GM19193 (cell line): Measurements from ENCODE around the gene GOLGB1.

Experiments
- POLR2A ChIP-seq: IDR thresholded peaks from 4 replicates; pipeline ENCODE4 v1.6.1; 2011; ENCODE audit not compliant: insufficient read depth, insufficient read length; ENCODE audit errors: extremely low read depth

Gene GOLGB1

DNA sequence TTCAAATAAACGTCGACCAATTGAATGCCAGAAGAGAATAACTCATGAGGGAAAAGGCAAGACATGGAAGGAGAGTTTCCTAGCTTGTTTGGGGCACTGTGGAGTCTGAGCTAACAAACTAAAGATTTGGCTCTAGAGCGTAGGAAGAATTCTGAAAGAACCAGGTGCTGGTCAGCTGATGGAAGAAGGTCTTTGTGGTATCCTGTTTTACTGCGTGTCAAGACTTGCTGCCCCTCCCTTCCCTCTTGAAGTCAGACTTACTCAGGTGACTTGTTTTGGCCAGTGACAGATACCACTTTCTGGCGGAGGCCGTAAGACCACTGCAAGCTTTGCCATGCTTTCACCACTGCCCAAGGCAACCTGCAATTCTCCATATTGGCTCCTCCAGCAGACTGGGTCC lies 88.2 kb downstream of the GOLGB1 start:
- TF ChIP-seq POLR2A, result no peak

DNA sequence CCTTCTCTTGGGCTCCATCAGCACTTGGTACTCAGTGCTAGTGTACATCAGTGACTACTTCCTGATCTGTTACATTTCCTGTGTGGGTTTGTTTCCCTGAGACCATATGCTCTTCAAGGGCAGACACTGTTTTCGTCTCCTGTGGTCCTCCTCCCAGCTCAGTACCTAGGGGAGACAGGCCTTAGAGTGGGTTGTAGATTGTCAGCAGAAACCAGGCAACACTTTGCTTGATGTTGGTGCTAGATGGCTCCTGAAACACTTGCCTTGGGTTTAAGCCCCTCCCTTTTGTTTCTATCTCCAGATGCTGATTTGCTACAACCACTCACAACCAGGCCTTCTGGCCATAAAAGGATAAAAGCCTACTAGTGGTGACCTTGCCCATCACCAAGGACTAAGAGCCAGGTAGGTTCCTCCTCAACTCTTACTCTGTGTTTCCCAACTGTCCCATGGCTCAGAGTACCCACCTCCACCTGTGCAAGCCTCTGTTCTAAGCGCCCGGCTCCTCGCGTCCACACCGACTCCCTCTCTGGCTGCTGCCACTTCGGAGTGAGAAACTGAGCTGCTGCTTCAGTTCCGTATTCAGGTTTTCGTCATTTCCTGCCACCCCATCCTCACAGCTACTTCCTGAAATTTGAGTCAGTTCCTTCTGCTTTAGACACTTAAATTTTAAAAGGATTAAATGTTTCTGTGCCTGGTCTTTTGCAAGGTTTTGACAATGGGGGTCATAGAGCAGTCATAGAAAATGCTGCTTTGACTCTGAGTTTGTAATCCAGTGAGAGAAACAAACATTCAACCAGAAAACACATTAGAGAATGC lies 89.0 kb downstream of the GOLGB1 start, which contains the start of gene HCLS1:
HCLS1 (minus strand) TSS at position 548 of the 816 bp plus-strand sequence. CDS start 2,556 bp downstream, outside the sequence.
- peak; percentile 98 for TF ChIP-seq POLR2A

DNA sequence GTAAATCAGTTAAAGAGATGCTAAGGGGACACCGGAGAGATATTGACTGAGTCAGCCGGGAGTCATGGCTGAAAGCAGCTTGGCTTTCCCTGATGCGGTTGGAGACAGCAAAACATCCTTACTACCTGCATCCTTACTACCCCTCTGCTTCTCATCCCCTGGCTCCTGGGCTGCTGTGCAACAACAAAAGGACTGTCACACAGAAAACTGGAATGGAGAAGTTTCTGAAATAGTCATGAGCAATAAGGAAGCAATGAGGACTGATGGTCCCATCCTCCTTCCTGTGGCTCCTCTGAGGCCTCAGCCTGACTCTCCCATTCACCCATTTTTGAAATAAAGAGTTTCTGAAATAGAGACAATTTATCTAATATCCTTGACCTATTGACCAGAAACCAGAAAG lies 90.0 kb downstream of the GOLGB1 start:
- TF ChIP-seq POLR2A, result no peak

DNA sequence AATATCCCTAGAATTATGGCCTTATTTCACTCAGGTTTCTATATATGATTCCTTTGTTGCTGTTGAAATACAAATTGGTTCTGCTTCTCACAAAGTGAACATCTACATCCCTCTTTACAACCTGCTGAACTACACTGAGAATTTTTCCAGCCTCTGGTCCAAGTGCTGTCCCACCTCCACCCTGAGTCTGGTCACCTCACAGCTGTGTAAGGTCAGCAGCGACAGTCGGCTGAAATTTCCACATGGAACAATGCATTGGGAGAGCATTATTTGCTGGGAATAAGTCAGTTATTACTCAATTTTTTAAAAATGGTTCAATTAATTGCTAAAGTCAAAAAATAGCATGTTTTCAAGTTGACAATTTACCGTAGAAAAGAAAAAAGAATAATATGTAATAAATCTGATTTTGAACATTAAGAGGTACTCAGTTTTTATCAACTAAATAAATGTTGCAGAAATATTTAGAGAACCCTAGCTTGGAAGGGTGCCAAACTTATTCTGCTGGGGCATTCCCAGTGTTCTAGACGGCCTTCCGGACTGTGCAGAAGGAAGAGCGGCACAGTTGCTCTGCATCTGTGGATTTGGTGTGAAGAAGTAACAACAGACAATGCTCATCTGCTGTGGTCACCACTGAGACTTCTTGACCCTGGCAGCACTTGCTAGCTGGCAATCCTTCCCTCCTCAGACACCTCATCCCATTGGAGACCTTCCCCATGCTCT lies 90.7 kb downstream of the GOLGB1 start:
- no peak for TF ChIP-seq POLR2A

GRCh38 chr3:121654493-121655385 lies 94.8 kb downstream of the GOLGB1 start:
- no peak for TF ChIP-seq POLR2A

DNA sequence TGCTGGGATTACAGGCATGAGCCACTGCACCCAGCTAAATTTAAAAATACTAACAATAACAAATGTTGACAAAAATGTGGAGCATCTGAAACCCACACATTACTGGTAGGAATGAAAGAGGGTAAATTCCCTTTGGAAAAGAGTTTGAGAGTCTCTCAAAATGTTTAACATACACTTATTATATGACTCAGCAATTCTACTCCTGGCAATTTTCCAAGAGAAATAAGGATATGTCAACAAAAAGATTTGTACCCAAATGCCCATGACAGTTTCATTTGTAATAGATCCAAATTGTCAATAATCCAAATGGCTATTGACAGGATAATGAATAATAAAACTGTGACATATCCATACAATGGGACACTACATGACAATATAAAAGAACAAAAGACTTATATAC lies 97.9 kb downstream of the GOLGB1 start:
- no peak for TF ChIP-seq POLR2A

DNA sequence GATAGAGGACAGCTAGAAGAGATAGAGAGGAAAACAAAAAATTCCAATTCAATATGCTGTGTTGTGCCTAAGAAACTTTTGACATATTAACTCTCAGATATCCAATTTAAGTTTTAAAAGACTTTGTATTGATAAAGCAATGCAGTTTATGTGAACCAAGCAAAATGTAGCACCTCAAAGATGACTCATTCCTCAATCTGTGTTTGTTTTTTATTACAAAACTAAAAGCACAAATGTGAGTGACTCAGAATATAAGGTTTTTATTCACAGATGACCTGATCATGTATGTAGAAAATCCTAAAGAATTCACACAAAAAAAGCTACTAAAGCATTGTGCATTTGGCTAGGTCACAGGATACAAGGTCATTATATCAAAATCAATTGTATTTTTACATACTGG lies 99.9 kb downstream of the GOLGB1 start:
- no peak for TF ChIP-seq POLR2A

GRCh38 chr3:121648219-121648958 lies 101.2 kb downstream of the GOLGB1 start:
- no peak for TF ChIP-seq POLR2A

DNA sequence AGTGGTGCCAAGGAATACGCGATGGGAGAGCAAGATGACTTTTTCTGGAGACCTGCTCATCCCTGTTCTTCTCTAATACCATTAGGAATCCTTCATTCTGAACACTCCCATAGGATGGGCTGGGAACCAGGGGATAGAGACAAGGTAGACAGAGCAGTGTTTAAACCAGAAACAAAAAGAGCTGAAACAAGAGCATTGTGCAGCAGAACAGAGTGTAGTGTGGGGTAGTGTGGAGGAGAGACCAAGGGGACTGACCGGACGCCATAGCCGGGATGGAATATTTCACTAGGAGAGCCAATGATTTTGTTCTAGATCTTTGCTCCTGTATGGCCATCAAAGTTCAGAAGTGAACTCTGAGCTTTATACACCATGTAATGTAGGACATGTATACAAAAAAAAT lies 104.5 kb downstream of the GOLGB1 start:
- no peak for TF ChIP-seq POLR2A

DNA sequence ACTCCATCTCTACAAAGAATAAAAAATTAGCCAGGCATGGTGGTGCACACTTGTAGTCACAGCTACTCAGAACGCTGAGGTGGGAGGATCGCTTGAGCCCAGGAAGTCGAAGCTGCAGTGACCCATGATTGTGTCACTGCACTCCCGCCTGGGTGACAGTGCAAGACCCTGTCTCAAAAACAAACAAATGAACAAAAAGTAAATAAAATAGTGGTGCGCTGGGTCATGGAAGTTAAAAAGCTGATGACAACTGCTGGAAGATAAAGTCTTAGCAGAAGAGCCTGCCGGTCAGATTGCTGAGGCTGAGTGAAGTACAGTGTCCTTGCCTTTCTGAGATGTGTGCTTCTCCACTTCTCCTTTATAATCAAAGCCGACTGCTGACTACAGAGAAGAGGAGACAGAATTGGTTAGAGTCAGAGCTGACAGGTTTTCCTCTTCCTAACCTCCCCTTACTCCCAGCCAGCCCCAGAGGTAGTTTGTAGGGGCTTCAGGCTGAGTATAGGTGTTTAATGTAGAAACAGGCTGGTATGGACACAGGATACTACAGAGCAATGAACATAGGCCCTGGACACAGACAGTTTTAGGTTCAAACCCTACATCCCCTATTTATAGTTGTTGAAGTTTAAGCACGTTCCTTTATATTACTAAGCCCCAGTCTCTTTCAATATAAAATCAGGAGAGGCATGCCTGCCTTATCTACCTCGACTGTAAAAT lies 106.8 kb downstream of the GOLGB1 start:
- TF ChIP-seq POLR2A, result no peak

- no peak for TF ChIP-seq POLR2A
These were observed 108.4 kb downstream of the GOLGB1 start for GRCh38 chr3:121641127-121641526.

DNA sequence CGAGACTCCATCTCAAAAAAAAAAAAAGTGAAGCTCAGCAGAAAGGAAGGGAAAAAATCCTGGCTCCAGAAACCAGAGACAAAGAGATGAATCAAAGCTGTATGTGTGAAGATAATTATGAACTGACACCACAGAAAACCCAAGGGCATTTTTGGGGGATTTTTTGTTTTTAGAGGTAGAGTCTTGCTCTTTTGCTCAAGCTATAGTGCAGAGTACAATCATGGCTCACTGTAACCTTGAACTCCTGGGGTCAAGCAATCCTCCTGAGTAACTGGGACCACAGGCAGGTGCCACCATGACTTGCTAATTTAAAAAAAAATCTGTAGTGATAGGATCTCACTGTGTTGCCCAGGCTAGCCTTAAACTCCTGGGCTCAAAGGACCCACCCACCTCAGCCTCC lies 111.6 kb downstream of the GOLGB1 start:
- TF ChIP-seq POLR2A, result no peak

- TF ChIP-seq POLR2A, result no peak
These were observed 119.2 kb downstream of the GOLGB1 start for GRCh38 chr3:121630355-121630754.

DNA sequence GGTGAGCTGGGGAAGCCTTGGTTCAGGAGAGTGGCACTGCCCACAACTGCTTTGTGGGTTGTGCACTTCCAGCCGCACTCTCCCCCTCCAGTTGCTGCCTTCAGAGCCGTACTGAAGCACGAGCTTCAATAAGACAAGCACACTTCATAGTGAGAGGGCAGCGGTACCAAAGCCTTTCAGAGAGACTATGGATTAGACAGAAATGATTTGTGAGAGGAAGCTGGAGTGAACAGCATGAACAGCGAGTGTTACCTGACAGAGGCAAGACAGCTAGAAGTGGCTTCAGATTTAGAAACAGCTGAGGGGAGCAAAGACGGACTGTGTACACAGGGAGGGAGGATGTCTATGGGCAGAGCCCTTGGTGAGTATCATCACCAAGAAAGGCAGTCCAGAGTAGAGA lies 119.9 kb downstream of the GOLGB1 start:
- TF ChIP-seq POLR2A, result no peak
